PC-9 (cell line): ENCODE data around the gene MTERF4. TPM values are rescaled to one million over a fixed set of nuclear protein-coding genes. Genes with fewer than 3 reads are reported as not detected.

ENCODE experiments used
- BruUV-seq: library from RNA; stranded (reverse); fragments of 400-500 nt; replicated peaks from 2 replicates; lab custom pipeline; 2021; lab: Mats Ljungman, UMichigan
- CTCF ChIA-PET: fragments of 300-600 bp; sonication (Branson Sonifier 250); formaldehyde crosslinking; loops from one replicate; lab custom pipeline; 2022; ENCODE audit warnings: antibody characterized with exemption; lab: Charles Lee
- POLR2A ChIA-PET: fragments of 300-600 bp; sonication (Branson Sonifier 250); formaldehyde crosslinking; loops from one replicate; lab custom pipeline; 2022; ENCODE audit warnings: antibody characterized with exemption; ENCODE audit not compliant: unreplicated experiment; lab: Charles Lee
- DNase-seq, 2 experiments: peaks; one replicate each; pipeline versions ENCODE4 v3.0.0 to v3.0.0-alpha.2; 2015 to 2022; ENCODE audit warnings: mixed read lengths in 1 of 2
- H2AFZ ChIP-seq: fragments of 200-600 bp; sonication (generic); 2 replicates; pipeline ENCODE4 v1.8.1; 2017; ENCODE audit warnings: antibody characterized with exemption
- H3F3A ChIP-seq: fragments of 200-600 bp; sonication (generic); 2 replicates; pipeline ENCODE4 v1.8.1; 2017; ENCODE audit warnings: antibody characterized with exemption, mild to moderate bottlenecking, low read depth; ENCODE audit not compliant: insufficient read depth
- H3K27ac ChIP-seq: fragments of 200-600 bp; sonication (generic); 2 replicates; pipeline ENCODE4 v1.6.1; 2016; ENCODE audit warnings: mixed run types
- H3K27me3 ChIP-seq: fragments of 200-600 bp; sonication (generic); 2 replicates; pipeline ENCODE4 v1.6.1; 2016; ENCODE audit warnings: low read depth, mixed run types; ENCODE audit not compliant: insufficient read depth
- H3K36me3 ChIP-seq: fragments of 200-600 bp; sonication (generic); 2 replicates; pipeline ENCODE4 v1.6.1; 2016; ENCODE audit warnings: low read depth, mixed run types
- H3K4me1 ChIP-seq: fragments of 200-600 bp; sonication (generic); replicated peaks from 2 replicates; pipeline ENCODE4 v1.6.1; 2016; ENCODE audit warnings: mixed run types; ENCODE audit not compliant: insufficient read depth
- H3K4me2 ChIP-seq: fragments of 200-600 bp; sonication (generic); 2 replicates; pipeline ENCODE4 v1.6.1; 2017; ENCODE audit warnings: mixed run types
- H3K4me3 ChIP-seq: fragments of 200-600 bp; sonication (generic); 2 replicates; pipeline ENCODE4 v1.6.1; 2016; ENCODE audit warnings: mixed run types
- H3K79me2 ChIP-seq: fragments of 200-600 bp; sonication (generic); 2 replicates; pipeline ENCODE4 v1.6.1; 2017; ENCODE audit warnings: low read depth, mixed run types
- H3K9me2 ChIP-seq: fragments of 200-600 bp; sonication (generic); 2 replicates; pipeline ENCODE4 v1.8.1; 2017; ENCODE audit warnings: mild to moderate bottlenecking; ENCODE audit not compliant: insufficient read depth
- H3K9me3 ChIP-seq: fragments of 200-600 bp; sonication (generic); 2 replicates; pipeline ENCODE4 v1.8.1; 2016; ENCODE audit warnings: low read depth; ENCODE audit not compliant: insufficient read depth
- H4K20me1 ChIP-seq: fragments of 200-600 bp; sonication (generic); 2 replicates; pipeline ENCODE4 v1.8.1; 2017; ENCODE audit not compliant: insufficient read depth
- EZH2 ChIP-seq: fragments of 200-600 bp; sonication (generic); IDR thresholded peaks from 2 replicates; pipeline ENCODE4 v1.8.0; 2017; ENCODE audit warnings: antibody characterized with exemption, low read depth
- intact Hi-C: fragments of 100-400 bp; cut with micrococcal nuclease; formaldehyde crosslinking; loops from one replicate; pipeline ENCODE4 v1.10.0; 2022; ENCODE audit not compliant: unreplicated experiment
- total RNA-seq: library from RNA; stranded (reverse); gene quantifications from 2 replicates; pipeline ENCODE4 v1.2.3, GENCODE V29; 2021
- TF ChIP-seq, protein P1 (sequence below): fragments of 200-600 bp; sonication (generic); conservative IDR thresholded peaks from 2 replicates; pipeline ENCODE4 v1.6.1; 2017; ENCODE audit warnings: mixed run types, antibody characterized with exemption, mild to moderate bottlenecking, moderate library complexity

Gene MTERF4
- total RNA-seq, 1 experiment from 2014 or later = 42.8 TPM

DNA sequence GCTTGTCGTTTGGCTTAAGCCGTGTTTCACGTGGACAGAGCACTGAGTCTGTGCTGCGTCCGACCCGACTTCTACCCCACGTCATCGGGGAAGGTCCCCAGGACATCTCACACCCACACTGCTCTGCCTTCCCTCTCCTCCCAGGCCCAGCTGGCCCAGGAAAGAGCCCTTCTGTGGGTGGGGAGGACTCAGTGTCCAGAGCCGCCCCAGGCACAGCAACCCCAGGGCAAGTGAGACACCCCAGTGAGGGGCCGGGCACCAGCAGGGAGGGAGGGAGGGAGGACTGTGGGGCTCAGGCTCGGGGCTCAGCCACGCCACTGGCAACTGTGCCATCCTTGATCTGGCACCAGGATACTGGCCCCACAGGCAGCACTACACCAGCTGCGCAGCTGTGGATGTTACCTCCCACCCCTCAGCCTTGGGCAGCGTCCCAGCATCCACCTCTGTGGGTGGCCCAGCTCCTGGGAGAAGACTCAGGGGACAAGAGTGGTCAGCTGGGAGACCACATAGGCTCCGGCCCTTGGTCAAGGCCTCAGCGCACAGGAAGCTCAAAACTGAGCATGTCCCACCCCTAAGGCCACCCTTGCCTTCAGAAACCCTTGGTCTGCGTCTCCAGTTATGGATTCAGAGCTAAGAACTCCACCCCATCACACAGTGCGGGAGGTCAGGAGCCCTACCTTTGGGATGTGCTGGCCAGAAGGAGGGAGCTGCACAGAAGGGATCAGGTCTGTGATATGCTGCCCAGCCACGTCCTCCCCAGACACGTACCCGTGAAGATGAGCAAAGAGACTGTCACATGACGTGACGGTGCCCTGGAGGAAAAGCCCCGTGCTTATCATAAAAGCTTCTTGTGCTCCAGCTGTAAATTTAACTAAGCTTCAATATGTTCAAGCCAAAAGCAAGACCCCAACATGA lies 35.4 kb upstream of the MTERF4 start:
- POLR2A ChIA-PET = interaction anchor here (0.6 kb wide), 1 partner anchor 39 kb away, joined by 3 read pairs; no protein-coding TSS in a partner anchor
- DNase-seq = no peak
- Histone ChIP-seq H3K36me3 (0 out of 2 replicates have a peak, but pooled peaks cover 9% of the 10 kb centered on the region), H4K20me1 (no peaks in the 10 kb centered on the region), H3K9me3 (no peaks in the 10 kb centered on the region), H3K27ac (no peak overlapping the region), H3K9me2 (no peaks in the 10 kb centered on the region), H3F3A (no peaks in the 10 kb centered on the region), H2AFZ (no peak overlapping the region), H3K79me2 (no peaks in the 10 kb centered on the region), H3K4me1 (no peaks in the 10 kb centered on the region), H3K27me3 (no peaks in the 10 kb centered on the region), H3K4me3 (no peak overlapping the region), H3K4me2 (no peak overlapping the region)
- CTCF ChIA-PET = no interaction called here
- TF ChIP-seq EZH2 = no peak
- TF ChIP-seq, protein P1, sequence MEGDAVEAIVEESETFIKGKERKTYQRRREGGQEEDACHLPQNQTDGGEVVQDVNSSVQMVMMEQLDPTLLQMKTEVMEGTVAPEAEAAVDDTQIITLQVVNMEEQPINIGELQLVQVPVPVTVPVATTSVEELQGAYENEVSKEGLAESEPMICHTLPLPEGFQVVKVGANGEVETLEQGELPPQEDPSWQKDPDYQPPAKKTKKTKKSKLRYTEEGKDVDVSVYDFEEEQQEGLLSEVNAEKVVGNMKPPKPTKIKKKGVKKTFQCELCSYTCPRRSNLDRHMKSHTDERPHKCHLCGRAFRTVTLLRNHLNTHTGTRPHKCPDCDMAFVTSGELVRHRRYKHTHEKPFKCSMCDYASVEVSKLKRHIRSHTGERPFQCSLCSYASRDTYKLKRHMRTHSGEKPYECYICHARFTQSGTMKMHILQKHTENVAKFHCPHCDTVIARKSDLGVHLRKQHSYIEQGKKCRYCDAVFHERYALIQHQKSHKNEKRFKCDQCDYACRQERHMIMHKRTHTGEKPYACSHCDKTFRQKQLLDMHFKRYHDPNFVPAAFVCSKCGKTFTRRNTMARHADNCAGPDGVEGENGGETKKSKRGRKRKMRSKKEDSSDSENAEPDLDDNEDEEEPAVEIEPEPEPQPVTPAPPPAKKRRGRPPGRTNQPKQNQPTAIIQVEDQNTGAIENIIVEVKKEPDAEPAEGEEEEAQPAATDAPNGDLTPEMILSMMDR = no peak
- BruUV-seq = no TSS peak
- intact Hi-C loops = no loop called here

DNA sequence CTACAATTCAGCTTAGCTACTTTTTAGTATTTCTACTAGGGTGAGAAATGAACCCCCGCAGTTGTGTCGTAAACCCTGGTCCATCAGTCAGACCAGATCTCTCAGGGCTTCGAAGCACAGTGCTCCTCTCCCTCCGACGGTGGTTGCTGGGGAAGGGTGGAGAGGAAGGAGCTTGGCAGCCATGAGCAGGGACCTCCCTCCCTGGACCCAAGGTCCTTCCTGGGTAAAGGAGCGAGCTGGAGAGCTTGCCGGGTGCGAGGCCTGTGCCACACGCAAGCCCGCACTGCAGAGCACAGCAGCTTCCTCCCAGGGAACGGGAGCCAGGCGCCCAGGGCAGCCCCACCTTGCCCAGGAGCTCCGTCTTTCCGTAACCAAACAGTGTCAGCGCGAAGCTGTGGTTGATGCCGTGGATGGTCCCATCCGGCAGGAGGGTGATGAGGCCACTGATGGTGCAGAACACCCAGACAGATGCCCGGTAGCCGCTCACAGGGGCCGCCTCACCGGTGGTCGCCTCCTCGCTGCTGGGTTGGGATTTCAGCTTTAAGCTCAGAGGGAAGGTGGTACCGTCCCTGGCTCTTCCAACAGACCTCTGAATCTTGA lies 34.7 kb upstream of the MTERF4 start:
- ChIA-PET CTCF (interaction anchor here (0.6 kb wide), 1 partner anchor 749 kb away, joined by 3 read pairs; no protein-coding TSS in a partner anchor), POLR2A (no interaction called here)
- no peaks in the 10 kb centered on the region for H3F3A ChIP-seq
- intact Hi-C loops = no loop called here
- no peak overlapping the region for H3K27ac ChIP-seq
- no peaks in the 10 kb centered on the region for H3K4me1 ChIP-seq
- no peaks in the 10 kb centered on the region for H3K9me3 ChIP-seq
- H4K20me1 ChIP-seq = no peaks in the 10 kb centered on the region
- H3K9me2 ChIP-seq = no peaks in the 10 kb centered on the region
- no peaks in the 10 kb centered on the region for H3K79me2 ChIP-seq
- TF ChIP-seq, protein P1 = no peak
- TF ChIP-seq EZH2 = no peak
- H2AFZ ChIP-seq = no peak overlapping the region
- BruUV-seq = no TSS peak
- 0 out of 2 replicates have a peak, but pooled peaks cover 5% of the 10 kb centered on the region for H3K36me3 ChIP-seq
- H3K4me2 ChIP-seq = no peak overlapping the region
- no peaks in the 10 kb centered on the region for H3K27me3 ChIP-seq
- DNase-seq = no peak
- no peak overlapping the region for H3K4me3 ChIP-seq

DNA sequence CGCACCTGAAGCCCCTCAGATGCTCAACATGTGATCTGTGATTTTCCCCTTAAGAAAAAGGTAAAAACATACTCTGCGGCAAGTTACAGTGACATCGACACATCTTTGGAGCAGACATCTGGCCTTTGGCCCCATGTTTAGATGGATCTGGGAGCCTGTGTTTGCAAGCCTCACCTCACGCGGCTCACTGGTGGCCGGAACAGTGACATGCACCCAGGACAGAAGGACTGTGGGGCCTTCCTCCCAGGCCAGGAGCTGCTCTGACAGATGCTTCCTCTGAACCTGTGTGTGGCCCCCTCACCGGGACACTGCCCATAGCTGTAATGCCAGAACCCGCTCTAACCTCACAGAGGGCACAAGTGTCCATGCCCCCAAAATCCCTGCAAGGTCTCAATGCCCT lies 34.1 kb upstream of the MTERF4 start:
- no peak overlapping the region for H3K4me2 ChIP-seq
- no peaks in the 10 kb centered on the region for H3K27me3 ChIP-seq
- H4K20me1 ChIP-seq = no peaks in the 10 kb centered on the region
- no peaks in the 10 kb centered on the region for H3K79me2 ChIP-seq
- ChIA-PET POLR2A (no interaction called here), CTCF (interaction anchor here (0.6 kb wide), 1 partner anchor 749 kb away, joined by 3 read pairs; no protein-coding TSS in a partner anchor)
- 0 out of 2 replicates have a peak, but pooled peaks cover 5% of the 10 kb centered on the region for H3K36me3 ChIP-seq
- no peaks in the 10 kb centered on the region for H3F3A ChIP-seq
- no peaks in the 10 kb centered on the region for H3K4me1 ChIP-seq
- H3K9me3 ChIP-seq = no peaks in the 10 kb centered on the region
- TF ChIP-seq EZH2 = no peak
- TF ChIP-seq, protein P1 = no peak
- H3K9me2 ChIP-seq = no peaks in the 10 kb centered on the region
- DNase-seq = no peak
- H3K4me3 ChIP-seq = no peak overlapping the region
- no peak overlapping the region for H2AFZ ChIP-seq
- H3K27ac ChIP-seq = no peak overlapping the region
- intact Hi-C loops = no loop called here
- BruUV-seq = no TSS peak
